ENCODE data around the gene PRKCH.

- TF ChIP-seq POLR2AphosphoS5 (IDR thresholded peaks at IDR 0.05; ENCODE audit: borderline replicate concordance, low read depth, low read length) (no peak), FOXP2 (optimal IDR thresholded peaks at IDR 0.05; ENCODE audit: control extremely low read depth, extremely low read length, insufficient read depth) (no peak), EZH2 (IDR thresholded peaks at IDR 0.05) (no peak)
Observed at GRCh38 chr14:61521773-61522172, 200.4 kb downstream of the PRKCH start.

Measured in SK-N-MC (cell line).